Measurements from ENCODE around the gene FNDC3A. TPM values are rescaled to one million over a fixed set of nuclear protein-coding genes. Genes with fewer than 3 reads are reported as not detected.
A peak's percentile ranks its signal among the peaks of the same experiment; 100 is the strongest.

The FNDC3A gene
- polyA plus RNA-seq, 1 of the 3 experiments (the other 2 are of a cell fraction): 27.7 TPM

- TF ChIP-seq, protein P1, sequence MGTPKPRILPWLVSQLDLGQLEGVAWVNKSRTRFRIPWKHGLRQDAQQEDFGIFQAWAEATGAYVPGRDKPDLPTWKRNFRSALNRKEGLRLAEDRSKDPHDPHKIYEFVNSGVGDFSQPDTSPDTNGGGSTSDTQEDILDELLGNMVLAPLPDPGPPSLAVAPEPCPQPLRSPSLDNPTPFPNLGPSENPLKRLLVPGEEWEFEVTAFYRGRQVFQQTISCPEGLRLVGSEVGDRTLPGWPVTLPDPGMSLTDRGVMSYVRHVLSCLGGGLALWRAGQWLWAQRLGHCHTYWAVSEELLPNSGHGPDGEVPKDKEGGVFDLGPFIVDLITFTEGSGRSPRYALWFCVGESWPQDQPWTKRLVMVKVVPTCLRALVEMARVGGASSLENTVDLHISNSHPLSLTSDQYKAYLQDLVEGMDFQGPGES (IDR thresholded peaks at IDR 0.05; ENCODE audit: low read depth, low read length): no peak
- TF ChIP-seq RAD21 (IDR thresholded peaks at IDR 0.05; ENCODE audit: low read length) (no peak), JUND (IDR thresholded peaks at IDR 0.05) (no peak), RCOR1 (IDR thresholded peaks at IDR 0.05; ENCODE audit: low read length) (no peak)
Measured at GRCh38 chr13:49044836-49045235, 69.1 kb downstream of the FNDC3A start (continued).

- H3K9me3 ChIP-seq: no peaks in the 10 kb centered on the region
- peak; percentile 67 for TF ChIP-seq TCF12 (IDR thresholded peaks at IDR 0.05)
- no peak for TF ChIP-seq FOSL2 (IDR thresholded peaks at IDR 0.05; ENCODE audit: borderline replicate concordance, low read depth)
- 0 out of 2 replicates have a peak, but pooled peaks have one; percentile 42 for TF ChIP-seq FOXM1 (IDR thresholded peaks at IDR 0.05; ENCODE audit: low read depth)
- no peak for TF ChIP-seq ELF1 (IDR thresholded peaks at IDR 0.05)
- peak; percentile 63 for TF ChIP-seq JUND (IDR thresholded peaks at IDR 0.05)
- no peak for TF ChIP-seq SIN3A (IDR thresholded peaks at IDR 0.05; ENCODE audit: borderline replicate concordance, low read depth, low read length)
- TF ChIP-seq, protein P2, sequence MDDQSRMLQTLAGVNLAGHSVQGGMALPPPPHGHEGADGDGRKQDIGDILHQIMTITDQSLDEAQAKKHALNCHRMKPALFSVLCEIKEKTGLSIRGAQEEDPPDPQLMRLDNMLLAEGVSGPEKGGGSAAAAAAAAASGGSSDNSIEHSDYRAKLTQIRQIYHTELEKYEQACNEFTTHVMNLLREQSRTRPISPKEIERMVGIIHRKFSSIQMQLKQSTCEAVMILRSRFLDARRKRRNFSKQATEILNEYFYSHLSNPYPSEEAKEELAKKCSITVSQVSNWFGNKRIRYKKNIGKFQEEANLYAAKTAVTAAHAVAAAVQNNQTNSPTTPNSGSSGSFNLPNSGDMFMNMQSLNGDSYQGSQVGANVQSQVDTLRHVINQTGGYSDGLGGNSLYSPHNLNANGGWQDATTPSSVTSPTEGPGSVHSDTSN (IDR thresholded peaks at IDR 0.05): peak; percentile 73
- TF ChIP-seq EP300 (IDR thresholded peaks at IDR 0.05; ENCODE audit: borderline replicate concordance in 1 of 2, low read depth in 1 of 2, low read length in 1 of 2): peak; percentile 13 to 49; a peak in 3 of 4 replicates
- TF ChIP-seq POLR2AphosphoS5 (IDR thresholded peaks at IDR 0.05; ENCODE audit: low read depth, low read length): no peak; the same call in 1 of the 2 replicates
- TF ChIP-seq CHD2 (IDR thresholded peaks at IDR 0.05; ENCODE audit: low read length, partially characterized antibody): no peak
- TF ChIP-seq, protein P3, sequence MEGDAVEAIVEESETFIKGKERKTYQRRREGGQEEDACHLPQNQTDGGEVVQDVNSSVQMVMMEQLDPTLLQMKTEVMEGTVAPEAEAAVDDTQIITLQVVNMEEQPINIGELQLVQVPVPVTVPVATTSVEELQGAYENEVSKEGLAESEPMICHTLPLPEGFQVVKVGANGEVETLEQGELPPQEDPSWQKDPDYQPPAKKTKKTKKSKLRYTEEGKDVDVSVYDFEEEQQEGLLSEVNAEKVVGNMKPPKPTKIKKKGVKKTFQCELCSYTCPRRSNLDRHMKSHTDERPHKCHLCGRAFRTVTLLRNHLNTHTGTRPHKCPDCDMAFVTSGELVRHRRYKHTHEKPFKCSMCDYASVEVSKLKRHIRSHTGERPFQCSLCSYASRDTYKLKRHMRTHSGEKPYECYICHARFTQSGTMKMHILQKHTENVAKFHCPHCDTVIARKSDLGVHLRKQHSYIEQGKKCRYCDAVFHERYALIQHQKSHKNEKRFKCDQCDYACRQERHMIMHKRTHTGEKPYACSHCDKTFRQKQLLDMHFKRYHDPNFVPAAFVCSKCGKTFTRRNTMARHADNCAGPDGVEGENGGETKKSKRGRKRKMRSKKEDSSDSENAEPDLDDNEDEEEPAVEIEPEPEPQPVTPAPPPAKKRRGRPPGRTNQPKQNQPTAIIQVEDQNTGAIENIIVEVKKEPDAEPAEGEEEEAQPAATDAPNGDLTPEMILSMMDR (IDR thresholded peaks at IDR 0.05): no peak
- no peak for TF ChIP-seq MXI1 (IDR thresholded peaks at IDR 0.05; ENCODE audit: low read depth, low read length)
- TF ChIP-seq, protein P4, sequence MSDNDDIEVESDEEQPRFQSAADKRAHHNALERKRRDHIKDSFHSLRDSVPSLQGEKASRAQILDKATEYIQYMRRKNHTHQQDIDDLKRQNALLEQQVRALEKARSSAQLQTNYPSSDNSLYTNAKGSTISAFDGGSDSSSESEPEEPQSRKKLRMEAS (IDR thresholded peaks at IDR 0.05; ENCODE audit: low read depth): no peak
- TF ChIP-seq RXRA (IDR thresholded peaks at IDR 0.05; ENCODE audit: borderline replicate concordance, low read depth): no peak
- TF ChIP-seq MEF2A (IDR thresholded peaks at IDR 0.05; ENCODE audit: borderline replicate concordance, low read depth): no peak
- no peak for TF ChIP-seq GATA2 (CRISPR knock-in tag; IDR thresholded peaks at IDR 0.05)
- TF ChIP-seq, protein P5, sequence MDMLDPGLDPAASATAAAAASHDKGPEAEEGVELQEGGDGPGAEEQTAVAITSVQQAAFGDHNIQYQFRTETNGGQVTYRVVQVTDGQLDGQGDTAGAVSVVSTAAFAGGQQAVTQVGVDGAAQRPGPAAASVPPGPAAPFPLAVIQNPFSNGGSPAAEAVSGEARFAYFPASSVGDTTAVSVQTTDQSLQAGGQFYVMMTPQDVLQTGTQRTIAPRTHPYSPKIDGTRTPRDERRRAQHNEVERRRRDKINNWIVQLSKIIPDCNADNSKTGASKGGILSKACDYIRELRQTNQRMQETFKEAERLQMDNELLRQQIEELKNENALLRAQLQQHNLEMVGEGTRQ (IDR thresholded peaks at IDR 0.05; ENCODE audit: borderline replicate concordance, low read depth, low read length): no peak
- peak; percentile 51; the same call in 1 of the 2 replicates for TF ChIP-seq TEAD4 (IDR thresholded peaks at IDR 0.05; ENCODE audit: borderline replicate concordance, insufficient read depth)
- TF ChIP-seq, protein P6, sequence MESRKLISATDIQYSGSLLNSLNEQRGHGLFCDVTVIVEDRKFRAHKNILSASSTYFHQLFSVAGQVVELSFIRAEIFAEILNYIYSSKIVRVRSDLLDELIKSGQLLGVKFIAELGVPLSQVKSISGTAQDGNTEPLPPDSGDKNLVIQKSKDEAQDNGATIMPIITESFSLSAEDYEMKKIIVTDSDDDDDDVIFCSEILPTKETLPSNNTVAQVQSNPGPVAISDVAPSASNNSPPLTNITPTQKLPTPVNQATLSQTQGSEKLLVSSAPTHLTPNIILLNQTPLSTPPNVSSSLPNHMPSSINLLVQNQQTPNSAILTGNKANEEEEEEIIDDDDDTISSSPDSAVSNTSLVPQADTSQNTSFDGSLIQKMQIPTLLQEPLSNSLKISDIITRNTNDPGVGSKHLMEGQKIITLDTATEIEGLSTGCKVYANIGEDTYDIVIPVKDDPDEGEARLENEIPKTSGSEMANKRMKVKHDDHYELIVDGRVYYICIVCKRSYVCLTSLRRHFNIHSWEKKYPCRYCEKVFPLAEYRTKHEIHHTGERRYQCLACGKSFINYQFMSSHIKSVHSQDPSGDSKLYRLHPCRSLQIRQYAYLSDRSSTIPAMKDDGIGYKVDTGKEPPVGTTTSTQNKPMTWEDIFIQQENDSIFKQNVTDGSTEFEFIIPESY (IDR thresholded peaks at IDR 0.05; ENCODE audit: borderline replicate concordance, low read depth): no peak
- CTCF ChIA-PET: no interaction called here
- H4K20me1 ChIP-seq (ENCODE audit: insufficient read depth): peaks cover 9% of the 10 kb centered on the region; the same call in 1 of the 2 replicates
- no peaks in the 10 kb centered on the region for H3K9me2 ChIP-seq
- H3F3A ChIP-seq (replicated peaks; ENCODE audit: insufficient read depth): peaks cover 18% of the 10 kb centered on the region
- no peak for DNase-seq
- H3K27me3 ChIP-seq (ENCODE audit: insufficient read depth): no peaks in the 10 kb centered on the region
- no peak overlapping the region for H3K4me2 ChIP-seq
- no peak overlapping the region for H3K9ac ChIP-seq
- H3K27ac ChIP-seq (ENCODE audit: low read depth in 2 of 2, low read length in 1 of 2): peak overlapping the region; percentile 18 to 80; a peak in 3 of 4 replicates
- POLR2A ChIA-PET: no interaction called here
- no peak overlapping the region for H3K4me3 ChIP-seq (ENCODE audit: low read depth in 2 of 2, low read length in 1 of 2)
- peaks cover 85% of the 10 kb centered on the region for H3K79me2 ChIP-seq (ENCODE audit: insufficient read depth)
- H3K36me3 ChIP-seq (replicated peaks in 1 of 2; ENCODE audit: control insufficient read depth in 1 of 2, insufficient read depth in 2 of 2, low read length in 1 of 2): peaks cover 0 to 35% of the 10 kb centered on the region in 2 experiments
- 31% methylated on average over 2 of the region's 2 CpGs for WGBS (ENCODE audit: low lambda C conversion rate)
- H2AFZ ChIP-seq (ENCODE audit: low read depth): no peak overlapping the region
- H3K4me1 ChIP-seq (ENCODE audit: control insufficient read depth in 1 of 2, insufficient read depth in 2 of 2, low read depth in 1 of 2, low read length in 1 of 2): no peaks in the 10 kb centered on the region; a peak in 1 of 4 replicates
Measured at GRCh38 chr13:49046002-49046401, 70.3 kb downstream of the FNDC3A start.

All from SK-N-SH (cell line).